ENCODE data around the gene SLC35F2.
"Not testable (repeated sequence)": the region's sequence is repeated elsewhere in the genome, so short reads cannot be mapped to it uniquely, and the experiment has no call there.

SLC35F2 gene, protein sequence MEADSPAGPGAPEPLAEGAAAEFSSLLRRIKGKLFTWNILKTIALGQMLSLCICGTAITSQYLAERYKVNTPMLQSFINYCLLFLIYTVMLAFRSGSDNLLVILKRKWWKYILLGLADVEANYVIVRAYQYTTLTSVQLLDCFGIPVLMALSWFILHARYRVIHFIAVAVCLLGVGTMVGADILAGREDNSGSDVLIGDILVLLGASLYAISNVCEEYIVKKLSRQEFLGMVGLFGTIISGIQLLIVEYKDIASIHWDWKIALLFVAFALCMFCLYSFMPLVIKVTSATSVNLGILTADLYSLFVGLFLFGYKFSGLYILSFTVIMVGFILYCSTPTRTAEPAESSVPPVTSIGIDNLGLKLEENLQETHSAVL

GRCh38 chr11:107858217-107859070, at the start of gene SLC35F2:
Gene SLC35F2 (minus strand): TSS chr11:107858787. CDS start chr11:107858767, 20 bp downstream.
- peak; percentile 80 for DNase-seq (ENCODE audit: low spot score)

DNA sequence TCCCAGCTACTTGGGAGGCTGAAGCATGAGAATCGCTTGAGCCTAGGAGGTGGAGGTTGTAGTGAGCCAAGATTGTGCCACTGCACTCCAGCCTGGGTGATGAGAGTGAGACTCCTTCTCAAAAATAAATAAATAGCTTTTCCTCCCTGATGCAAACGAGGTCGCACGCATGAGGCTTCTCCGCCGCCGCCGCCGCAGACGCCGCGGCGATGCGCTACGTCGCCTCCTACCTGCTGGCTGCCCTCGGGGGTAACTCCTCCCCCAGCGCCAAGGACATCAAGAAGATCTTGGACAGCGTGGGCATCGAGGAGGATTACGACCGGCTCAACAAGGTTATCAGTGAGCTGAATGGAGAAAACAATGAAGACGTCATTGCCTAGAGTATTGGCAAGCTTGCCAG, 49.6 kb upstream of the SLC35F2 start:
- no peak for DNase-seq (ENCODE audit: low spot score)

DNA sequence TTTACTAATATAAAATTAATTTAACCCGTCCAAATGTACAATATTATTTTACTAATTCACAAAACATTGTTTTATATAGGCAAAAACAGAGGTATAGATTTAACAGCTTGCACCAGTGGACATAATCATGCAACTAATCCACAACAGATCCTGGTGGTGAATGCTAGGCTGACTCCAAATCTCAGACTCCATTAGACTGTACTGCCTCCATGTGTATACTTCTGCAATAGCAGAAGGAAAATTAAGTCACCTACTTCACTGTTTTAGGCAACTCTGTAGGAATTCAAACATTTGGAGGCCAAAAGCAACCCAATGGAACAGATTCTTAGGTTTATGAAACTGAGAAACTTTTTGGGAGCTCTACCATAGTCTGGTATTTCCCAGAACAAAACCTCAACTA, 39.7 kb upstream of the SLC35F2 start:
- no peak for DNase-seq (ENCODE audit: low spot score)

DNA sequence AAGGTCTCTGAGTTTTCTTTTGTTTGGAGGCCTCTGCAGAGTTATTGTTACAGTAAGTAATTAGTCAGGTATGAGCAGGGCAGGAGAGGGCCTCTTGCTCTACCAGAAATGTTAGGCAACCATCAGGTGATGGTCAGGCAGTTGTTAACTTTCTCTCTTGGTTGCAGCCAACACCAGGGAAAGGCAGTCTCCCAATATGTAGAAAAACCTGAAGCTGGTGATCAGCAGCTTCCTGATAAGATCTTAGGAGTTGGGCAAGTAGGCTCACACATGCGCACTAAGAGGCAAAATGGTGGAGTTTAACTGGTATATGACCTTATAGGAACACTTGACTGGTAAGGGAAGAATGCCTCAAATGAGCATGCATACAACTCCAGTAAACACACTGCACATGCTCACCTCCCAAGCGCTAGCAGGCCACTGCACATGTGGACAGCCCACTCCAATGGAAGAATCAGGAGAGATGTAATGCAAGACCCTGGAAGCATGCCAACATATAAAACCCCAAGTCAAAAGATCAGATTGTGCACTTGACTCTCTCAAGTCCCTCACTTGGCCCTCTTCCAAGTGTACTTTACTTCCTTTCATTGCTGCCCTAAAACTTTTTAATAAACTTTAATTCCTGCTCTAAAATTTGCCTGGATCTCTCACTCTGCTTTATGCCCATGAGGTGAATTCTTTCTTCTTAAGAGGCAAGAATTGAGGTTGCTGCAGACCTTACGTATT, 23.7 kb upstream of the SLC35F2 start:
- DNase-seq (ENCODE audit: low spot score), result no peak

- DNase-seq (ENCODE audit: low spot score), result not testable (repeated sequence)
Observed at GRCh38 chr11:107881471-107881870, 22.9 kb upstream of the SLC35F2 start.

DNA sequence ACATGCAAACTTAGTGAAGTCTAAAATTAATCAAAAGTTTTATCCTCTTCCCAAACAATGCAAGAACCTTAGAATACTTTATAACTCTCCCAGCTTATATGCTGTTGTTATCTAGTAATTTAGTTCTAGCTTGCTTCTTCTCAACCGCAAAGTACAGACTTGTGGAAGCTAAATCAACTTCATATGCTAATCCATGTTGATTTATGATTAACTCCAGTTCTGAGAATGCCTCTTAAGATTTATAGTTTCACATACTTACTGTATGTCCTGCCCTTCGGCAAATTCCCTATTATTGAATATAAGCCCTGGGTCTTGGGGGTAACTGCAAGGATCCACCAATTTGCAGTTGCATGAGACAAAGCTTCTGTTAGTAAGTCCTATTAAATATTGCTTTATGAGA, 17.6 kb upstream of the SLC35F2 start:
- DNase-seq (ENCODE audit: low spot score), result no peak

- no peak for DNase-seq (ENCODE audit: low spot score)
Observed at GRCh38 chr11:107864591-107864990, 6.0 kb upstream of the SLC35F2 start.

GRCh38 chr11:107860688-107861087, 2.1 kb upstream of the SLC35F2 start:
- no peak for DNase-seq (ENCODE audit: low spot score)

GRCh38 chr11:107860240-107860620, 1.6 kb upstream of the SLC35F2 start:
- not testable (repeated sequence) for DNase-seq (ENCODE audit: low spot score)

GRCh38 chr11:107859459-107860239, 1.1 kb upstream of the SLC35F2 start:
- DNase-seq (ENCODE audit: low spot score), result peak; percentile 59

GRCh38 chr11:107857550-107858216, 904 bp downstream of the SLC35F2 start:
- DNase-seq (ENCODE audit: low spot score), result no peak

DNA sequence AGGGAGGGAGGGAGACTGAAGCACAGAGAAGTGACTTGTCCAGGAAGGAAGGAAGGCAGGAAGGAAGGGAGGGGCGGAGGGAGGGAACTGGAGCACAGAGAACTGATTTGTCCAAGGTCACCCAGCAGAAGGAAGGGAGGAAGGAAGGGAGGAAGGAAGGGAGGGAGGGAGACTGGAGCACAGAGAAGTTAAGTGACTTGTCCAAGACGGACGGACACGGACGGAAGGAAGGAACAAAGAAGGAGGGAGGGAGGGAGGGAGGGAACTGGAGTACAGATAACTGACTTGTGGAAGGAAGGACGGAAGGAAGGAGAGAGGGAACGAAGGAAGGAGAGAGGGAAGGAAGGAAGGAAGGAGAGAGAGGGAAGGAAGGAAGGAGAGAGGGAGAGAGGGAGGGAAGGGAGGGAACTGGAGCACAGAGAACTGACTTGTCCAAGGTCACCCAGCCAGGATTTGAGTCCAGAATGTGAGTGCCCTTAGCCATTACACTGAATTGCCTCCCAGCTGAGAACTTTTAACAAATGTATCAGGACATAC, 1.5 kb downstream of the SLC35F2 start:
- DNase-seq (ENCODE audit: low spot score), result no peak

DNA sequence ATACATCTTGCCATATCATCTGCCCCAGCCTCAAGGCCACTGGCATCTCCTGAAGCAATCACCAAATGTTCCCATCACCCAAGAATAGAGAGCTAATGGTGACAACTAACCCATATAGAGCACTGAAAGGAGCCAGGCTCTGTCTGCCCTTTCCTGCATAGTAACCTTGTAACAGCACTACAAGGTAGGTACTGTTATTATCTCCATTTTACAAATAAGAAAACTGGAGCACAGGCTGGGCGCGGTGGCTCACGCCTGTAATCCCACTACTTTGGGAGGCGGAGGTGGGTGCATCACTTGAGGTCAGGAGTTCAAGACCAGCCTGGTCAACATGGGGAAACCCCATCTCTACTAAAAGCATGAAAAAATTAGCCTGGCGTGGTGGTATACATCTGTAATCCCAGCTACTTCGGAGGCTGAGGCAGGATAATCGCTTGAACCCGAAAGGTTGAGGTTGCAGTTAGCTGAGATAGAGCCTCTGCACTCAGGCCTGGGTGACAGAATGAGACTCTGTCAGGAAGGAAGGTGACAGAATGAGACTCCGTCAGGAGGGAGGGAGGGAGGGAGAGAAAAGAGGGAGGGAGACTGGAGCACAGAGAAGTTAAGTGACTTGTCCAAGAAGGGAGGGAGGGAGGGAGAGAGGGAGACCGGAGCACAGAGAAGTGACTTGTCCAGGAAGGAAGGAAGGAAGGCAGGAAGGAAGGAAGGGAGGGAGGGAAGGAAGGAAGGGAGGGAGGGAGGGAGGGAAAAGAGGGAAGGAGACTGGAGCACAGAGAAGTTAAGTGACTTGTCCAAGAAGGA, 2.2 kb downstream of the SLC35F2 start:
- DNase-seq (ENCODE audit: low spot score), result no peak

DNA sequence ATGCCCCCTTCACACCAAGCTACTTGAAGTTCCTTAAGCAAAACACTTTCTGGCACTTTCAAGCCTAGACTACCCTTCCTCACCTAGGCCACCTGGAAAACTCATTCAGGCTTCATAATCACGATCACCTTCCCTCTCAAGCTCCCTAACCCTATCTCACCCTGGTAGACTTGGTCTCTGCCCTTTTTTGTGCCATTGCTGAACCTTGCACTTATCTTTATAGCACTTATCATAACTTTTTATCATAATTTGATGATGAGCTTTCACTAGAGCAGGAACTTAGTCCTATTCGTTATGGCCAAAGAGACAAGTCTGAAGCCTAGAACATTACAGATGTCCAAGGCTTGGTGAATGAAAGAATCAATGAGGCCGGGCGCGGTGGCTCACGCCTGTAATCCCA, 5.5 kb downstream of the SLC35F2 start:
- DNase-seq (ENCODE audit: low spot score), result no peak

- no peak for DNase-seq (ENCODE audit: low spot score)
Observed at GRCh38 chr11:107851704-107852310, 6.8 kb downstream of the SLC35F2 start.

DNA sequence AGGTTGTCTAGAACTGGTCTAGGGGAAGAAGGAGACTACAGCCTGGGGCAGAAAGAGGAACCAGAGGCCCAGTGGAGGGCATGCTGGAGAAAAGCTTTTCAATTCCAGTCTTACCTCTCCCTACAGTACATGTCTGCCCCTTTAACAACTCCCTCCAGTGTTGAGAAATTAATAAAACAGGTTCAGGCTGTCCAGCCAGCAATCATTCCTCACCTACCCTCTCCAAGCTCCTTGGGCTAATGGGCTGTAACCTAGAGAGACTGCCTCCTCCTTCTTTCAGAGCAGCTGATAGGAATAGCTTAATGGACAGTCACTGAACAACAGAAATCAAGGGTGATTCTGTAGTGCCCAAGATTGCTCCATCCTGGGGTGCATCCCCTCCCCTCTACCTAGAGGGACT, 8.8 kb downstream of the SLC35F2 start:
- no peak for DNase-seq (ENCODE audit: low spot score)

GRCh38 chr11:107848345-107848744, 10.2 kb downstream of the SLC35F2 start:
- no peak for DNase-seq (ENCODE audit: low spot score)

GRCh38 chr11:107847184-107847583, 11.4 kb downstream of the SLC35F2 start:
- DNase-seq (ENCODE audit: low spot score), result no peak

DNA sequence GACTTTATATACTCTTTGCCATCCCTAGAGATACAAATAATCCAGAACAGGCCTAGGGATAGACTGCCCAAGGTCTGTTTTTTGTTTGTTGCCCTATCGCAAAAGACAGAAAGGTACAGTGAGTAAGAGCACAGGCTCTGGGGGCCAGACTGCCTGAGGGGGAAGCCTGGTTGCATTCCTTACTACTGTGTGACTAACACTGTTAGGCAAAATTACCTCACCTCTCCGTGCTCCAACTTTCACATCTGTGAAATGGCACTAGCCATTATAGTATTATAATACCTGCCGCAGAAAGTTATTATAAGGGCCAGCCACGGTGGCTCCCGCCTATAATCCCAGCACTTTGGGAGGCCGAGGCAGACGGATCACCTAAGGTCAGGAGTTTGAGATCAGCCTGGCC, 14.5 kb downstream of the SLC35F2 start:
- no peak for DNase-seq (ENCODE audit: low spot score)

All from ecto neural progenitor cell (in vitro differentiated cells).